Activated naive CD8-positive, alpha-beta T cell treated with anti-CD3 and anti-CD28 coated beads, Interleukin-2, amount 50 U/mL, for 24 hours (primary cell): ENCODE measurements around the gene GAGE13.
"Not testable (repeated sequence)": the region's sequence is repeated elsewhere in the genome, so short reads cannot be mapped to it uniquely, and the experiment has no call there.

Source experiments
- ATAC-seq: fragments of 150-1000 bp; cut with Tn5 transposase; one replicate; pipeline ENCODE4 v1.10.0; 2021
- DNase-seq: peaks from one replicate; pipeline ENCODE4 v3.0.0; 2021
- H3K27ac Mint-ChIP-seq: one replicate; pipeline ENCODE4 v1.8.0; 2021; ENCODE audit warnings: mild to moderate bottlenecking, mixed read lengths
- H3K27me3 Mint-ChIP-seq: one replicate; pipeline ENCODE4 v1.8.0; 2021; ENCODE audit warnings: mixed read lengths
- H3K36me3 Mint-ChIP-seq: one replicate; pipeline ENCODE4 v1.8.0; 2021; ENCODE audit warnings: low read depth, mixed read lengths
- H3K4me1 Mint-ChIP-seq: one replicate; pipeline ENCODE4 v1.8.0; 2021; ENCODE audit warnings: mixed read lengths
- H3K4me3 Mint-ChIP-seq: one replicate; pipeline ENCODE4 v1.8.0; 2021; ENCODE audit warnings: mild to moderate bottlenecking, moderate library complexity, mixed read lengths
- H3K9me3 Mint-ChIP-seq: one replicate; pipeline ENCODE4 v1.8.0; 2021; ENCODE audit warnings: mixed read lengths

Gene GAGE13, protein sequence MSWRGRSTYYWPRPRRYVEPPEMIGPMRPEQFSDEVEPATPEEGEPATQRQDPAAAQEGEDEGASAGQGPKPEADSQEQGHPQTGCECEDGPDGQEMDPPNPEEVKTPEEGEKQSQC

DNA sequence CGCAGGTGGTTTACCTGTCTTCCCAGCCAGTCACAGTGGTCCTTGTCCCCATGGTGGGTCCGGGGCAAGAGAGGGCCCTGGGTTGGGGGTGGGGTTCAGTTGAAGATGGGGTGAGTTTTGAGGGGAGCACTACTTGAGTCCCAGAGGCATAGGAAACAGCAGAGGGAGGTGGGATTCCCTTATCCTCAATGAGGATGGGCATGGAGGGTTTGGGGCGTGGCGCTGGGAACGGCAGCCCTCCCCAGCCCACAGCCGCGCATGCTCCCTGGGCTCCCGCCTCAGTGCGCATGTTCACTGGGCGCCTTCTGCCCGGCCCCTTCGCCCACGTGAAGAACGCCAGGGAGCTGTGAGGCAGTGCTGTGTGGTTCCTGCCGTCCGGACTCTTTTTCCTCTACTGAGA, at the start of gene GAGE13:
Gene GAGE13 (plus strand): TSS at position 301 of the 400 bp plus-strand sequence. CDS start 1,156 bp downstream, outside the sequence.
- H3K4me1 Mint-ChIP-seq, H3K27ac Mint-ChIP-seq, DNase-seq, H3K9me3 Mint-ChIP-seq, ATAC-seq, H3K36me3 Mint-ChIP-seq, H3K4me3 Mint-ChIP-seq, H3K27me3 Mint-ChIP-seq: not testable (repeated sequence)

DNA sequence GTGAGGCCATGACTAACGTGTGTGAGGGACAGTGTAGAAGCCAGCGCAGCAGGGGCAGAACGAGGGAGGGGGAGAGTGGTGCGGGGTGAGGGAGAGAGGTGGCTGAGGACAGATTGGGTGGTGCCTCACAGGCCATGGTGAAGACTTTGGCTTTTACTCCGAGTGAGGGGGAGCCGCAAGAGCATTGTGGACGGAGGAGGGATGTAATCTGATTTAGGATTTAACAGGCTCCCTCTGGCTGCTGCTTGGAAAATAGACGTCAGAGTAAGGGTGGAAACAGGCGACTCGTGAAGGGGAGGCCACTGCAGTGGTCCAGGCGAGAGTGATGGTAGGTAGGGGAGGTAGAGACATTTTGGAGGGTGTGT, 48.8 kb upstream of the GAGE13 start:
- Mint-ChIP-seq H3K4me3 (no peak overlapping the region), H3K27me3 (no peaks in the 10 kb centered on the region), H3K9me3 (no peaks in the 10 kb centered on the region), H3K27ac (no peak overlapping the region), H3K36me3 (no peaks in the 10 kb centered on the region), H3K4me1 (peaks cover 30% of the 10 kb centered on the region)
- ATAC-seq: peak; percentile 33
- no peak for DNase-seq

DNA sequence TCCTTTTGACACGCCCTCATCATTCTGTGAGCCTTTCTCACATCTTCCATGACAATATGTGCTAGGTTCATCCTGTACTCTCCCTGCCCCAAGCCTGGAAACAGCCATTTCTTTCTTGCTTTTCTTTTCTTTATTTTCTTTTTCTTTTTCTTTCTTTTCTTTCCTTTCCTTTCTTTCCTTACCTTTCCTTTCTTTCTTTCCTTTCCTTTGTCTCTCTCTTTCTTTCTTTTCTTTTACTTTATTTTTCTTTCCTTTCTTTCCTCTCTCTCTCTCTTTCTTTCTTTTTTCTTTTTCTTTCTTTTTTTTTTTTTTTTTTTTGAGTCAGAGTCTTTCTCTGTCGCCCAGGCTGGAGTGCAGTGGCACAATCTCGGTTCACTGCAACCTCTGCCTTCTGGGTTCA, 47.2 kb upstream of the GAGE13 start:
- Mint-ChIP-seq H3K27ac (no peak overlapping the region), H3K4me1 (peaks cover 29% of the 10 kb centered on the region), H3K27me3 (no peaks in the 10 kb centered on the region), H3K36me3 (no peaks in the 10 kb centered on the region), H3K9me3 (no peaks in the 10 kb centered on the region), H3K4me3 (no peak overlapping the region)
- DNase-seq: no peak
- no peak for ATAC-seq

DNA sequence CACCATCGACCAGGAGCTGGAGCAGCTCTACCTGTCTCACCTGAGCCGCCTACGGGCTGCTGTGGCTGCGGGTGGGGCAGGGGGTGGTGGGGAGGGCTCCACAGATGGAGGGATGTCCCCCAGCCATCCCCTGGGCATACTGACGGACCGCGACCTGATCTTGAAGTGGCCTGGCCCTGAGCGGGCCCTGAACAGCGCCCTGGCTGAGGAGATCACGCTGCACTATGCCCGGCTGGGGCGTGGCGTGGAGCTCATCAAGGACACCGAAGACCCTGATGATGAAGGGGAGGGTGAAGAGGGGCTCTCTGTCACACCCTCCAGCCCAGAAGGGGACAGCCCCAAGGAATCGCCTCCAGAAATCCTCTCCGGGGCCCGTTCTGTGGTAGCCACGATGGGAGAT, 45.2 kb upstream of the GAGE13 start:
- Mint-ChIP-seq H3K4me3 (no peak overlapping the region), H3K27me3 (no peaks in the 10 kb centered on the region), H3K9me3 (no peaks in the 10 kb centered on the region), H3K36me3 (no peaks in the 10 kb centered on the region), H3K27ac (no peak overlapping the region), H3K4me1 (peaks cover 23% of the 10 kb centered on the region)
- DNase-seq (no peak), ATAC-seq (no peak)

DNA sequence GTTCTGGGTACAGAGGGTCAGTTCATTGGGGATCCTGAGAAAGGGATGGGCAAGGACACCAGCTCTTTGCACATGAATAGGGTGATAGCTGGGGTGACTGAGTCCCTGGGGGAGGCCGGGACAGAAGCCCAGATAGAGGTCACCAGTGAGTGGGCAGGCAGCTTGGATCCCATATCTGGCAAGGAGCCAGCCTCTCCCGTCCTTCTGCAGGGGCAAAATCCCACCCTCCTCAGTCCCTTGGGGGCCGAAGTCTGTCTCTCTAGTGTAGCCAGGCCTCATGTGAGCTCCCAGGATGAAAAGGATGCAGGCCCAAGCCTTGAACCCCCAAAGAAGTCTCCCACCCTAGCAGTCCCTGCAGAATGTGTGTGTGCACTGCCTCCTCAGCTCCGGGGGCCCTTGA, 44.8 kb upstream of the GAGE13 start:
- H3K4me3 Mint-ChIP-seq: no peak overlapping the region
- ATAC-seq (no peak), DNase-seq (no peak)
- no peaks in the 10 kb centered on the region for H3K9me3 Mint-ChIP-seq
- H3K27me3 Mint-ChIP-seq: no peaks in the 10 kb centered on the region
- peaks cover 23% of the 10 kb centered on the region for H3K4me1 Mint-ChIP-seq
- H3K27ac Mint-ChIP-seq: no peak overlapping the region
- no peaks in the 10 kb centered on the region for H3K36me3 Mint-ChIP-seq

DNA sequence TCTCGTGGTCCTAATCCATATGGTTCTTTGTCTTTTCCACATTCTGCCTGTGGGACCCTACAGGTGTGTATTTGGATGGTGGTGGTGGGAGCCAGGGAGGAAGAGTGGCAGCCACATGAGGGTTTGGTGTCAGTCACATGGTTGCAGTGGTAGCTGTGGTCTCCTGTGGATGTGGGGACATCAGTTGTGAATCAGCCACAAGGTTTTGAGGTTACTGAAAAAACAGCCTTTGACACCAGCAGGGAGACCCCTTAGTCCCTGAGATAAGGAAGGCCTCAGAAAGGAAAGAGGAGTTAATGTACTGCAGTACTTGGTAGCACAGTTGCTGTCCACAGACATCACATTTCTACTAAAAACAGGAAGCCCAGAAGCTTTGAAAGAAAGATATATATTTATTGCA, 43.7 kb upstream of the GAGE13 start:
- no peaks in the 10 kb centered on the region for H3K36me3 Mint-ChIP-seq
- ATAC-seq (no peak), DNase-seq (no peak)
- no peak overlapping the region for H3K4me3 Mint-ChIP-seq
- no peak overlapping the region for H3K27ac Mint-ChIP-seq
- H3K27me3 Mint-ChIP-seq: no peaks in the 10 kb centered on the region
- no peaks in the 10 kb centered on the region for H3K9me3 Mint-ChIP-seq
- peaks cover 27% of the 10 kb centered on the region for H3K4me1 Mint-ChIP-seq

DNA sequence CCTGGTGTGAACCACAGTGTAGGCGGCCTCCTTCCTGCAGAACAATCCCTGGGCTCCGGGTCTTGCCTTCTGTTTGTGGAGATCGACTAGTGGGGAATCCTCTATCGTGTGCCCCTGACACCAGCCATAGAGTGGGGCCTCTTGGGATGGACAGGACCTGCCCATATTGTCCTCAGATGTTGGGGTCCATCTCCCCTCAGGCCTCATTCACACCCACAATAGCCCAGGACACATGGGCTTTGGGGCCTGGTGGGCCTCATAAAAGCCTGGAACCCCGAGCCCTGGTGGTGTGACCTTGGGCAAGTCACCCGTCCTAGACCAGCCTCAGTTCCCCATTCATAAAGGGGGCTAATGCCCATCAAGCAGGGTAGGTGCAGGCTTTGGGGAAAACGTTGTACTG, 41.2 kb upstream of the GAGE13 start:
- Mint-ChIP-seq H3K27ac (no peak overlapping the region), H3K4me3 (no peak overlapping the region), H3K36me3 (no peaks in the 10 kb centered on the region), H3K27me3 (no peaks in the 10 kb centered on the region), H3K4me1 (peaks cover 27% of the 10 kb centered on the region), H3K9me3 (no peaks in the 10 kb centered on the region)
- ATAC-seq (no peak), DNase-seq (no peak)

DNA sequence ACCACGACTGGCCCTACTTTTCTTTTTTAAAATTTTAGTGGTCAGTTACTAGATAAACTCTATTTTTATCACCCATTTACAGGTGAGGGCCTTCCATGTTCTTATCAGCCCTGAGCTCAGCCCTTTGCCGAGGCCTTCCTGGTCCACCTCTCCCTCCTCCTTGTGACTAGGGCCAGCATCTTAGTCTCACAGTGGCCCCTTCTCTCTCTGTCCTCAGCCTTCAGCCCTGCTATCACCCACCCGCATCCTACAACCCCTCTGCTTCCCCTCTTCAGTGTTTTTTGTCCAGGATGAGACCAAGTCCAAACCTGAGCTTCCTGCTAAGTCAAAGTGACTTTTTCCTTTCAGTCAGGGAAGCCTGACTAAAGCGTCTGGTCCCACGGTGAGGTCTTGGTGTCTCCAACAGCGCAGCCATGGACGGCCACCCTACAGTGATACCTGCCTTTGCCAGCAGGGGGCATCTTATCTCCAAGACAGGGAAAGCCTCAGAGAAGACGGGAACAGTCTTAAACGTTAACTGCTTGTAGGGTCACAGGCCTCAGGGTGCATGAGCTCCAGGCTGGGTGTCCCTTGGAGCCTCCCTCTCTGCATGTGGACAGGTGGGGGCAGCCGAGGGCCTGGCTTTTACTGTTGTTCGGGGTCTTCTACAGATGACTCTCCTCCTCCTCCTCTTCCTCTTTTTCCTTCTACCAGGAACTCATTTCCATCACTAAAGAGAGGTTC, 39.6 kb upstream of the GAGE13 start:
- no peaks in the 10 kb centered on the region for H3K9me3 Mint-ChIP-seq
- H3K4me3 Mint-ChIP-seq: no peak overlapping the region
- ATAC-seq (peak; percentile 89), DNase-seq (peak; percentile 74)
- H3K27me3 Mint-ChIP-seq: no peaks in the 10 kb centered on the region
- H3K27ac Mint-ChIP-seq: no peak overlapping the region
- peaks cover 27% of the 10 kb centered on the region for H3K4me1 Mint-ChIP-seq
- no peaks in the 10 kb centered on the region for H3K36me3 Mint-ChIP-seq

DNA sequence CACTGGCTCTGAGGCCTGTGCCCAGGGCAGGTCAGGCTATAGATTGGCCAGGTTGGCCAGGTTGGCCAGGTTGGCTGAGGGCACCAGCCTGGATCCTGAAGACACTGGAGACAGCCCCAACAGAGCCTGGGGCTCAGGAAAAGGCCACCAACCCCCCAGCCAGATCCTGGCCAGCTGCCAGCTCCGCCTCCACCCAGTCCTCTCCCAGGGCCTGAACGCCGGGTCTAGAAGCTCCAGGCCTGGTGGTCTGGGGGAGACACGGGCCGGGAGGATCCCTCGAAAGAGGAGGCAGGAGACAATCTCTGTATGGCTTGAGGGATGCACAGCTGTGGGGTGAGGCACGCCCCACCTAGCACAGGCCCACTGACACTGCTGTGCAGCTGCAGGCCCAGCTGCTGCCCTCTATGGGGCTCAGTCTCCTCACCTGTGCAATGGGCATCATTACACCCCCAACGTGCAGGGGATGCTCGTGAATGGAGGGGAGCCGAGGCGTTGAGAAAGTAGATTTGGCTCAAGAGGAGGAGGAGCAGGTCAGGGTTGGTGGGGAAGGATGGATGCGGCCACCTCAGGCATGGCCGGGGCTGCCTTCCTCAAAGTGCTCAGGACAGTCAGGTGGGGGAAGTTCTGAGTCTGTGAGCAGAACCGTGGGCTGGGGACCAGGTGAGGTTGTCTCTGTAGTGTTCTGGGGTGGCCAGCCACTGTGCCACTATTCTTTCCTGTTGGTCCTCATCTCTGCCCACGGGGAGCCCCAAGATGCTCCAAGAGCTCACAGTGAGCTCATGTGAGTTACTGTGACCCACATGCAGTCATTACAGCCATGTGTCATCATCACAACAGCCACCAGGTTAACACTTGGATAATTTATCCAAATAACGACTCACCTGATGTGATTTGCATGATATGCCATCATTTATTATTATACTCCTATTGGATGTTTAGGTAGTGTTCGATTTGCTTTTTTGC, 38.7 kb upstream of the GAGE13 start:
- no peak overlapping the region for H3K4me3 Mint-ChIP-seq
- no peaks in the 10 kb centered on the region for H3K27me3 Mint-ChIP-seq
- peaks cover 24% of the 10 kb centered on the region for H3K4me1 Mint-ChIP-seq
- no peak overlapping the region for H3K27ac Mint-ChIP-seq
- H3K9me3 Mint-ChIP-seq: no peaks in the 10 kb centered on the region
- DNase-seq: no peak
- ATAC-seq: no peak
- no peaks in the 10 kb centered on the region for H3K36me3 Mint-ChIP-seq

DNA sequence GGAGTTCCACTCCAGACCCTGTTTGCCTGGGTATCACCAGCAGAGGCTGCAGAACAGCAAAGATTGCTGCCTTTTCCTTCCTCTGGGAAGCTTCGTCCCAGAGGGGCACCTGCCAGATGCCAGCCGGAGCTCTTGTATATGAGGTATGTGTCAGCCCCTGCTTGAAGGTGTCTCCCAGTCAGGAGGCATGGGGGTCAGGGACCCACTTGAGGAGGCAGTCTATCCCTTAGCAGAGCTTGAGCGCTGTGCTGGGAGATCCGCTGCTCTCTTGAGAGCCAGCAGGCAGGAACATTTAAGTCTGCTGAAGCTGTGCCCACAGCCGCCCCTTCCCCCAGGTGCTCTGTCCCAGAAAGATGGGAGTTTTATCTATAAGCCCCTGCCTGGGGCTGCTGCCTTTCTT, 32.1 kb upstream of the GAGE13 start:
- H3K9me3 Mint-ChIP-seq, ATAC-seq, H3K36me3 Mint-ChIP-seq, DNase-seq, H3K27me3 Mint-ChIP-seq, H3K27ac Mint-ChIP-seq, H3K4me1 Mint-ChIP-seq, H3K4me3 Mint-ChIP-seq: not testable (repeated sequence)

DNA sequence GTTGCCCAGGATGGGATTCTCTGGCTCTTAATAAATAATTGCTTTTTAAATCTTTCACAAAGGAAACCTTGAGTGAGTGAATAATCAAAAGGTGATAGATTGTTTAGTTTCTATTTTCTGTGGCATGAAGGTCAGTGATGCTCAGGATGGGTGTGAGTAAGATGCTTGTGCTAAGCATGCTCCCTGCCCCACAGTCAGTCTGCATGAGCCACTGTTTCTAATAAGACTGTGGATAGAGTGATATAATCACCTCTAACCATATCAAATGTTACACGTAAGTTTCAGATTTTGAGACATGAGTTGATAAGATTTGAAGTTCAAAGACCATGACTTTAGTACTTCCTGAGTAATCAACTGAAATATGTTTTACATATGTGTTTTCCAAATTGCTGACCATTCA, 30.7 kb upstream of the GAGE13 start:
- Mint-ChIP-seq H3K9me3 (no peaks in the 10 kb centered on the region), H3K27me3 (no peaks in the 10 kb centered on the region), H3K4me3 (no peak overlapping the region), H3K27ac (no peak overlapping the region), H3K4me1 (no peaks in the 10 kb centered on the region), H3K36me3 (no peaks in the 10 kb centered on the region)
- no peak for DNase-seq
- ATAC-seq: peak; percentile 36

DNA sequence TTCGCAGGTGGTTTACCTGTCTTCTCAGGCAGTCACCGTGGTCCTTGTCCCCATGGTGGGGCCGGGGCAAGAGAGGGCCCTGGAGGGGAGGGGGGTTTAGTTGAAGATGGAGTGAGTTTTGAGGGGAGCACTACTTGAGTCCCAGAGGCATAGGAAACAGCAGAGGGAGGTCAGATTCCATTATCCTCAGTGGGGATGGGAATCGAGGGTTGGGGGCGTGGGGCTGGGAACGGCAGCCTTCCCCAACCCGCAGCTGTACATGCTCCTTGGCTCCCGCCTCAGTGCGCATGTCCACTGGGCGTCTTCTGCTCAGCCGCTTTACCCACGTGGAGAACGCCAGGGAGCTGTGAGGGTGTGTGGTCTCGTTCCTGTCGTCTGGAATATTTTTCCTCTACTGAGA, 28.0 kb upstream of the GAGE13 start, which contains the start of gene GAGE10:
Gene GAGE10 (plus strand): TSS at position 301 of the 400 bp plus-strand sequence. CDS start 1,214 bp downstream, outside the sequence.
- Mint-ChIP-seq H3K27ac (no peak within 1 kb of the TSS), H3K27me3 (no peaks in the 10 kb centered on the region)

DNA sequence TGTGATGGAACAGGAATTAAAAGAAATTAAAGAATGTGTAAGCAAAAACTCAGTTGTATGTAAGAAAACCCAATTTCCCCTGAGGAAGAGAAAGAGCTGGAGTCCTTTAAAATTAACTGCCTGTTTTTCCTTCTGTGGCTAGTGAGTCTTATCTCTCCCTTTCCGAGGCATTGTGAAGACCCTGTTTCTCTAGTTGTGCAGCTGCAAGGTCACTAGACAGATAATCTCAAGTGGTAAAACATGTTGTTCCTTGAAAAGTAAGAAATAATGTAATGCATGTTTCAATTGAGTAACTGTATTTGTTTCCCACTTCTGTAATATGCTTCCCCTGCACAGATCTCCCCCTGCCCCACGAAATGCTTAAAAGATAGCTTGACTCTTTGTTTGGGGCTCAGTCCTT, 23.6 kb upstream of the GAGE13 start:
- H3K27ac Mint-ChIP-seq, H3K27me3 Mint-ChIP-seq, H3K36me3 Mint-ChIP-seq, DNase-seq, H3K4me3 Mint-ChIP-seq, H3K9me3 Mint-ChIP-seq, ATAC-seq: not testable (repeated sequence)
- H3K4me1 Mint-ChIP-seq: peaks cover 18% of the 10 kb centered on the region

More for the DNA sequence above, 28.0 kb upstream of the GAGE13 start, which contains the start of gene GAGE10:
- DNase-seq (no peak), ATAC-seq (no peak)
- no peak within 1 kb of the TSS for H3K4me3 Mint-ChIP-seq
- no peaks in the 10 kb centered on the region for H3K9me3 Mint-ChIP-seq
- H3K36me3 Mint-ChIP-seq: no peaks in the 10 kb centered on the region
- H3K4me1 Mint-ChIP-seq: no peaks in the 10 kb centered on the region

DNA sequence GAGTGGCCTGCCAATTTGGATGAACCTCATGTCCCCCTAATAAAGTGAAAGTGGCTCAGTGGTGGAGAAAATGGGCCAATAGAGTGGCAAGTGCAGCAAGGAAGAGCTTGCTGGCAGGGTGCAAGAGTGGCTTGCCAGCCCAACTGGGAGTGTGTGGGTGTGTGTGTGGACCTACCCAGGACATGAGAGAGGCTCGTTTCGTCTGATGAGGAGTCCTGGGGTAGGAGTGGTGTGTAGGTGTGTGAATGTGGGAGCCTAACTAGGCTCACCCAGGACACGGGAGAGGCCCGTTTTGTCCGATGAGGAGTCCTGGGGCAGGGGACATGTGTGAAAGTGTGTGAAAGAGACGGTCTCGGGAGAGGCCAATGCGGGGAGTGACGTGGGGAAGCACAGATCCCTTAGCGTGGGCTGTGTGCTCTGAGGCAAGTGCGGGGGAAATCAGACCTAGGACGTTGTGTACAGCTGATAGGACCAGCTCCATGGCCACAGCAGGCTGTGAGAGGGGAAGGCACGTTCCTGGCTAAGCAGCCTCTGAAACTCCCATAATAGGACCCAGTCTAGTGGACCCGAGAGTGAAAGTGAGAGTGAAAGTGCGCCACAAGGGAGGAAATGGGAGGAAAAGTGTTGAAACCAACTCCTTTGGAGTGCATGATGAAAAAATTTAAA, 22.6 kb upstream of the GAGE13 start:
- no peaks in the 10 kb centered on the region for H3K27me3 Mint-ChIP-seq
- H3K36me3 Mint-ChIP-seq: no peaks in the 10 kb centered on the region
- peak overlapping the region; percentile 78 for H3K4me3 Mint-ChIP-seq
- DNase-seq (peak; percentile 29), ATAC-seq (peak; percentile 77)
- peaks cover 18% of the 10 kb centered on the region for H3K4me1 Mint-ChIP-seq
- peak overlapping the region; percentile 91 for H3K27ac Mint-ChIP-seq
- H3K9me3 Mint-ChIP-seq: no peaks in the 10 kb centered on the region
